Upper lobe of right lung (tissue), 1 donor: ENCODE measurements around the gene MGAT5B. TPM values are rescaled to one million over a fixed set of nuclear protein-coding genes. Genes with fewer than 3 reads are reported as not detected.
A peak's percentile ranks its signal among the peaks of the same experiment; 100 is the strongest.

Experiments used
- ATAC-seq: fragments of 200-7000 bp; cut with Tn5 transposase; one replicate; pipeline ENCODE4 v1.9.1; 2020; ENCODE audit warnings: mild to moderate bottlenecking, moderate library complexity
- DNase-seq: peaks from one replicate; pipeline ENCODE4 v3.0.0-alpha.2; 2020
- H3K27ac ChIP-seq: fragments of 200-600 bp; one replicate; pipeline ENCODE4 v1.8.0; 2022
- H3K27me3 ChIP-seq: fragments of 200-600 bp; one replicate; pipeline ENCODE4 v1.8.0; 2022; ENCODE audit warnings: mild to moderate bottlenecking
- H3K36me3 ChIP-seq: fragments of 200-600 bp; one replicate; pipeline ENCODE4 v1.8.0; 2022
- H3K4me1 ChIP-seq: fragments of 200-600 bp; one replicate; pipeline ENCODE4 v1.8.0; 2022
- H3K4me3 ChIP-seq: fragments of 200-600 bp; one replicate; pipeline ENCODE4 v1.8.0; 2022; ENCODE audit warnings: mild to moderate bottlenecking
- H3K9me3 ChIP-seq: fragments of 200-600 bp; one replicate; pipeline ENCODE4 v1.8.0; 2022
- intact Hi-C: fragments of 100-400 bp; cut with DNase I; formaldehyde crosslinking; loops from one replicate; pipeline ENCODE4 v1.11.0; 2022
- total RNA-seq: library from RNA; stranded (reverse); fragmentation: NEBNext Ultra II Directional; extraction: Animal tissue kit (Norgen Biotek cat#: 25700); gene quantifications from one replicate; pipeline ENCODE4 v1.2.1, GENCODE V29; 2021
- TF ChIP-seq, protein P1 (sequence below): fragments of 200-600 bp; IDR thresholded peaks from one replicate; pipeline ENCODE4 v1.8.0; 2022; ENCODE audit warnings: antibody characterized with exemption
- donor health status: DM: no; HTN: yes; CAD: no; lungs with severe emphysema.

Gene MGAT5B
- total RNA-seq, 1 donor from 2014 or later, result 2.0 TPM

DNA sequence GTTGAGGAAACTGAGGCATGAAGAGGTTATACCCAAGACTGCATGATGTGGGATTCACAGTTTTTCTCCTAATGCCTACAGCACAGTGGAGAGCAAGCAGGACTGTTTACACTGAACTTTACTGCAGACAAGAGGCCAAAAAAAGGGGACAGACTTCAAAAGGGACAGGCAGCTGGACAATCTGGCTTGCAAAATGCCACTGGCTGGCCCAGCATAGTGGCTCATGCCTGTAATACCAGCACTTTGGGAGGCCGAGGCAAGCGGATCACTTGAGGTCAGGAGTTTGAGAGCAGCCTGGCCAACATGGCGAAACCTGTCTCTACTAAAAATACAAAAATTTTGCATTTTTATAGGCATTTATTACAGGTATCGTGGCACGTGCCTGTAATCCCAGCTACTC is 2.0 kb upstream of the MGAT5B start:
- no peak overlapping the region for H3K27ac ChIP-seq
- peaks cover 7% of the 10 kb centered on the region for H3K4me1 ChIP-seq
- DNase-seq, result no peak
- H3K36me3 ChIP-seq, result no peaks in the 10 kb centered on the region
- H3K9me3 ChIP-seq, result no peaks in the 10 kb centered on the region
- TF ChIP-seq, protein P1, sequence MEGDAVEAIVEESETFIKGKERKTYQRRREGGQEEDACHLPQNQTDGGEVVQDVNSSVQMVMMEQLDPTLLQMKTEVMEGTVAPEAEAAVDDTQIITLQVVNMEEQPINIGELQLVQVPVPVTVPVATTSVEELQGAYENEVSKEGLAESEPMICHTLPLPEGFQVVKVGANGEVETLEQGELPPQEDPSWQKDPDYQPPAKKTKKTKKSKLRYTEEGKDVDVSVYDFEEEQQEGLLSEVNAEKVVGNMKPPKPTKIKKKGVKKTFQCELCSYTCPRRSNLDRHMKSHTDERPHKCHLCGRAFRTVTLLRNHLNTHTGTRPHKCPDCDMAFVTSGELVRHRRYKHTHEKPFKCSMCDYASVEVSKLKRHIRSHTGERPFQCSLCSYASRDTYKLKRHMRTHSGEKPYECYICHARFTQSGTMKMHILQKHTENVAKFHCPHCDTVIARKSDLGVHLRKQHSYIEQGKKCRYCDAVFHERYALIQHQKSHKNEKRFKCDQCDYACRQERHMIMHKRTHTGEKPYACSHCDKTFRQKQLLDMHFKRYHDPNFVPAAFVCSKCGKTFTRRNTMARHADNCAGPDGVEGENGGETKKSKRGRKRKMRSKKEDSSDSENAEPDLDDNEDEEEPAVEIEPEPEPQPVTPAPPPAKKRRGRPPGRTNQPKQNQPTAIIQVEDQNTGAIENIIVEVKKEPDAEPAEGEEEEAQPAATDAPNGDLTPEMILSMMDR, result no peak
- intact Hi-C loops, result loop anchor here (5.0 kb wide), 1 partner anchor 201 kb away; no protein-coding TSS in a partner anchor
- no peak overlapping the region for H3K4me3 ChIP-seq
- ATAC-seq, result no peak
- H3K27me3 ChIP-seq, result peaks cover 26% of the 10 kb centered on the region

DNA sequence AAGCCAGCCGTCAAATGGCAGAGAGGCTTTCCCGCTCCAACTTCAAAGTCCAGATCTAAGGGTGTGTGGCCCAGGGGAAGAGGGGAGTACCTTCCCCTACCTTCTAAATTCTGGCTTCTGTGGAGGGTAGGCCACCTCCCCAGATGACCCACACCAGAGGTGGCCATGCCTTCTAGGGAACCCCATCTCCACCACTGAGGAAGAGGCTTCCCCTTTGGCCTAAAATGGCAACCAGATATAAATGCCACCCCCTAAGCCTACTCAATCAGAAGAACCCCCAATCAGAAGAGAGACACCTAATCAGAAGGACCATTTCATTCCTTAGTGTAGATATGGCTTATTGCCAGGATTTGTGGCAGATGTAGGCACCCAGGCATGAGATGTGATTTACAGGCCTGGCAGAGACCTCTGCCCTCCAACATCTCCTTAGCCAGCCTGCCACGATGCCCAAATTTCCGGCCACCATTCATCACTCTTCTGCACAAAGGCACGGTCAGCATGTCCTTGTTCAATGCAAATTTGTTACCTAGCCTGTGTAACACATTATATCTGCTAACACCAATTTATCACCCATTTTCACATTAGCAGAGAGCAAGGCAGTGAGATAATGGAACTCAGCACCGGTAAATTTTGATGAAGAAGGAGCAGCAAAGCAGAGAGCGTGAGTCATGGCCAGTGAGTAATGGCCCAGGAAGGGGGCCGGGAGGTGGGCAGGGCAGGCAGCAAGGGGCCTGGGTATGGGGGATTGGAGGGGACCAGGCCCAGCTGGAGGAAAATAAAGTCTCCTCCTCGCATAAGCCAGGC is 1.2 kb upstream of the MGAT5B start:
- Histone ChIP-seq H3K9me3 (no peaks in the 10 kb centered on the region), H3K4me1 (peaks cover 7% of the 10 kb centered on the region), H3K27me3 (peaks cover 33% of the 10 kb centered on the region), H3K4me3 (no peak overlapping the region), H3K27ac (no peak overlapping the region), H3K36me3 (no peaks in the 10 kb centered on the region)
- intact Hi-C loops, result loop anchor here (5.0 kb wide), 1 partner anchor 200 kb away; no protein-coding TSS in a partner anchor
- ATAC-seq (no peak), DNase-seq (no peak)
- TF ChIP-seq, protein P1, result no peak

DNA sequence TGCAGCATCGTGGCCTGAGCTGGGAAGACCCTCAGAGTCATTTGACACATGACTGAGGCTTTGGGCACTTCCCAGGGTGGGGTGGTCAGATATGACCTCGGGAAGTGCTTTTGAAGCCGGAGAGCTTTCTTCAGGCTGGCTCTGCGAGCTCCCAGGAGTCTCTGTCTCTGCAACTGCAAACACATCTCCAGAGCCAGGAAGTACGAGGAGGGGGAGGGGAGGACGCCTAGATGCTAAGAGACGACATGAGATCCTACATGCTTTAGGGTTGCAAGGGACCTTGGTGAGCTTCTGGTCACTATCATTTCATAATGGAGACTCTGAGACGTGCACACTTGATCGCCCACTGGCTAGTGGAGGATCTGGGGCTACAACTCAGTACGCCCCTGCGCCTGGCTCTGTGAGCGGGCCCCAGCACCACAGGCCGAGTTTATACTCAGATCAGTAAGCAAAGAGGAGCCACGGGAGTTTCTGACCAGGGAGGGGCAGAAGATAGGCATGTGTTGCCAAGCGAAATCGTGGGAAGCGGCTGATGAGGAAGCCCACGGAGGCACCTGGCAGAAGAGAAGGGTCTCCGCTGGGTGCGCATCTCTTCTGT is 527 bp upstream of the MGAT5B start:
- ATAC-seq (no peak), DNase-seq (no peak)
- intact Hi-C loops, result loop anchor here (5.0 kb wide), 1 partner anchor 200 kb away; no protein-coding TSS in a partner anchor
- H3K9me3 ChIP-seq, result no peaks in the 10 kb centered on the region
- no peak overlapping the region for H3K4me3 ChIP-seq
- no peak overlapping the region for H3K27ac ChIP-seq
- TF ChIP-seq, protein P1, result no peak
- peaks cover 33% of the 10 kb centered on the region for H3K27me3 ChIP-seq
- peaks cover 7% of the 10 kb centered on the region for H3K4me1 ChIP-seq
- H3K36me3 ChIP-seq, result no peaks in the 10 kb centered on the region

DNA sequence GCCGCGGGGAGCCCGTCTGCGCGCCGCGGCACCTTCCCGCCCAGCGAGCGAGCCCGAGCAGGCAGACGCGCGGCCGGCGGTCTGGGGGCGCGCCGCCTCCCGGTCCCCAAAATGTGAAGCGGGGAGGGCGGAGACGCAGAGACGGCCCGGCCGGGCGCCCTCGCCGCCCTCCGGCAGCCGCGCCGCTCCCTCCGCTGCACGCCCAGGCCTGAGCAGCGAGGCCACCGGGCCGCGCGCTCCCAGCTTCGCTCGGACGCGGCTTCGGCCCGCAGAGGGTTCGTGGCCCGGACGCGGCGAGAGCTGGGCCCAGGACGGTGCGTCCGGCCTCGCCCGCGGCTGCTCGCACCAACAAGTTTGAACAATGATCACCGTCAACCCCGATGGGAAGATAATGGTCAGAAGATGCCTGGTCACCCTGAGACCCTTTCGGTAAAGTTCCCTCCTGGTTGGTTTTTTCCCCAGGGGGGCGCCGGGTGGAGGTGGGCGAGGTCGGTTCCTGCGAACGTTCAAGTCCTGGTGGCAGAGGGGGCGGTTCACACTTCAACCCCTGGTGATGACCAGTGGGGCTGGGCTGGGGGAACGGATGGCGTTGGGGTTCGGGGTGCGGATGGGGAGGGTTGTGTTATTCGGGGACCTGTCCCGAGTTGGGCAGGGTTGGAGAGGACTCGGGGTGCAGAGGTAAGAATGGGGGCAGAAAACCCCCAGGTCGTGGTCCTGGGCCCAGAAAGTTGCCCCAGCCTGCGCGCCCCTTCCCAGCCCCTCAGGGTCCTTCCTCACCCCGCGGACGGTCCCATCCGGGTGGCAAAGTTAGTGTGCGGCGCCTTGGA is 678 bp downstream of the MGAT5B start:
- Histone ChIP-seq H3K27me3 (peaks cover 33% of the 10 kb centered on the region), H3K4me1 (peaks cover 7% of the 10 kb centered on the region), H3K9me3 (no peaks in the 10 kb centered on the region), H3K36me3 (no peaks in the 10 kb centered on the region), H3K27ac (no peak overlapping the region), H3K4me3 (peak overlapping the region; percentile 40)
- intact Hi-C loops, result loop anchor here (5.0 kb wide), 1 partner anchor 198 kb away; no protein-coding TSS in a partner anchor
- ATAC-seq, result no peak
- DNase-seq, result no peak
- TF ChIP-seq, protein P1, result no peak

DNA sequence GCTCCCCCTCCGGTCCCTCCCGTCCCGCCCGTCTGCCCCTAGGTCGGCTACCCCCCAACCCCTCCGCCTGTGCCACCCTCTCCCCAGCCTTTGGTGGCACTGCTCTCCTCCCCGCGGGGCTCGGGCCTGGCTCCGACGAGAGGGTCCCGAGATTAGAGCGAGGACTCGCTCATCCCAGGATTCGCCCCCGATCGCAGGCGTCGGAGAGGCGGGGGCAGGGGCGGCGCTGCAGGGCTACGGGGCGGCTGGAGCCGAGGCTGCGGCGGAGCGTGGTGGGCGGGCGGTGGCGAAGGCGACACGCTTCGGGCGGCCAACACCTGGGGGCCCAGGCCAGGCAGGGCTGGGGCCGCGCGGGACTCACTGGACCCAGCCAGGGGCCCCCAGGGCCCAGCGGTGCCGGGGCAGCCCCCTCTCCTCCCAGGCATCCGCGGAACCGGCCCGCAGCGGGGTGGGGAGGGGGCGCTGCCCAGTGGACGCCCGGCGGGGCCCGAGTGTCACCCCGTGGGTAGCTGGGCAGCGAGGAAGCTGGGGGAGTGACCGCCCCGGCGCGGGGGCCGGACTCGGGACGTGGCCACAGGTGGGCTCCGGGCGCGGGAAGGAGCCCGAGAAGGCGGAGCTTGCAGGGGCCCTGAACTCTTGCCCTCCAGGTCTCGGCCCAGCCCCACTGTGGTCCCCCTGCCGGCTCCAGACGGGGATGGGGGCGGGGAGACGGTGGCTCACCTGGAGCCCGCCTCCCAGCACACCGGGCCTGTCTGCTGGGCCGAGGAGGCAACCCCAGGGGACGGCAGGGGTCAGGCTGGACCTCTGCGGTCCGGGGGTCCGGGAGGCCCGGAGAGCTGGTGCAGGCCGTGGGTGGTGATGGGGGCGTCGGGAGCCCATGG is 1.5 kb downstream of the MGAT5B start:
- H3K27ac ChIP-seq, result no peak overlapping the region
- H3K36me3 ChIP-seq, result no peaks in the 10 kb centered on the region
- H3K4me3 ChIP-seq, result peak overlapping the region; percentile 40
- H3K4me1 ChIP-seq, result peaks cover 7% of the 10 kb centered on the region
- ATAC-seq, result no peak
- TF ChIP-seq, protein P1, result no peak
- peaks cover 33% of the 10 kb centered on the region for H3K27me3 ChIP-seq
- no peaks in the 10 kb centered on the region for H3K9me3 ChIP-seq
- no peak for DNase-seq
- intact Hi-C loops, result loop anchor here (5.0 kb wide), 1 partner anchor 198 kb away; no protein-coding TSS in a partner anchor
